Measurements from ENCODE around the gene ETS1.

GRCh38 chr11:128592454-128592853, 5.1 kb upstream of the ETS1 start:
- TF ChIP-seq SUZ12 (IDR thresholded peaks at IDR 0.05) (no peak), ZNF384 (IDR thresholded peaks at IDR 0.05) (no peak), BHLHE40 (IDR thresholded peaks at IDR 0.05; ENCODE audit: borderline replicate concordance) (no peak), FOXK2 (IDR thresholded peaks at IDR 0.05) (no peak), SP1 (IDR thresholded peaks at IDR 0.05) (no peak), PKNOX1 (IDR thresholded peaks at IDR 0.05) (no peak), LEF1 (IDR thresholded peaks at IDR 0.05; ENCODE audit: borderline replicate concordance) (no peak), ELF4 (IDR thresholded peaks at IDR 0.05) (no peak), FOXM1 (IDR thresholded peaks at IDR 0.05; ENCODE audit: borderline replicate concordance) (no peak), FOXA1 (IDR thresholded peaks at IDR 0.05) (no peak), TARDBP (IDR thresholded peaks at IDR 0.05) (no peak), ARNT (IDR thresholded peaks at IDR 0.05) (no peak)

All from HEK293T (cell line).